Naive B cell (primary cell): ENCODE measurements around the gene SFXN2. TPM values are rescaled to one million over a fixed set of nuclear protein-coding genes. Genes with fewer than 3 reads are reported as not detected.

ENCODE experiments used
- ATAC-seq, 2 donors: fragments of 150-1000 bp; cut with Tn5 transposase; 2 replicates each; pipeline ENCODE4 v1.10.0; 2021; ENCODE audit warnings: low read depth in 2 of 2, mild to moderate bottlenecking in 2 of 2, moderate library complexity in 2 of 2
- DNase-seq: peaks from one replicate; pipeline ENCODE4 v3.0.0; 2022
- H3K27ac Mint-ChIP-seq, 6 donors: one replicate each; pipeline ENCODE4 v1.8.0; 2020 to 2022; ENCODE audit warnings: mild to moderate bottlenecking in 6 of 6, mixed read lengths in 6 of 6, moderate library complexity in 5 of 6, inconsistent platforms in 2 of 6
- H3K27me3 Mint-ChIP-seq, 3 donors: one replicate each; pipeline ENCODE4 v1.8.0; 2021 to 2022; ENCODE audit warnings: mixed read lengths in 3 of 3, mild to moderate bottlenecking in 1 of 3
- H3K36me3 Mint-ChIP-seq, 2 donors: one replicate each; pipeline ENCODE4 v1.8.0; 2020 to 2022; ENCODE audit warnings: mixed read lengths in 2 of 2, inconsistent platforms in 1 of 2, mild to moderate bottlenecking in 1 of 2
- H3K4me1 Mint-ChIP-seq, 3 donors: one replicate each; pipeline ENCODE4 v1.8.0; 2020 to 2022; ENCODE audit warnings: mixed read lengths in 3 of 3, inconsistent platforms in 1 of 3, mild to moderate bottlenecking in 1 of 3, moderate library complexity in 1 of 3
- H3K4me3 Mint-ChIP-seq, 8 donors: one replicate each; pipeline ENCODE4 v1.8.0; 2020 to 2022; ENCODE audit warnings: mild to moderate bottlenecking in 8 of 8, mixed read lengths in 8 of 8, moderate library complexity in 8 of 8, inconsistent platforms in 2 of 8
- H3K9me3 Mint-ChIP-seq, 7 donors: one replicate each; pipeline ENCODE4 v1.8.0; 2020 to 2022; ENCODE audit warnings: mixed read lengths in 7 of 7, mild to moderate bottlenecking in 5 of 7, inconsistent platforms in 2 of 7, moderate library complexity in 1 of 7
- polyA plus RNA-seq, 6 donors: library from polyadenylated mRNA; unstranded; fragments of 300-500 nt; fragmentation: Illumina TruSeq; gene quantifications; one replicate each; pipeline ENCODE4 v1.2.3, GENCODE V29; 2021; ENCODE audit warnings: low read depth in 6 of 6

SFXN2 gene
- polyA plus RNA-seq, 6 donors from 2014 or later = 2.6 to 14.1 (median 8.3) TPM

GRCh38 chr10:102782673-102783551, 68.5 kb downstream of the SFXN2 start:
- Mint-ChIP-seq H3K4me1 (peaks cover 43 to 70% (median 69%) of the 10 kb centered on the region in 3 donors), H3K27ac (no peak overlapping the region), H3K36me3 (peaks cover 0 to 7% of the 10 kb centered on the region in 2 donors), H3K9me3 (no peaks in the 10 kb centered on the region), H3K27me3 (no peaks in the 10 kb centered on the region), H3K4me3 (no peak overlapping the region)
- ATAC-seq (no peak), DNase-seq (no peak)

DNA sequence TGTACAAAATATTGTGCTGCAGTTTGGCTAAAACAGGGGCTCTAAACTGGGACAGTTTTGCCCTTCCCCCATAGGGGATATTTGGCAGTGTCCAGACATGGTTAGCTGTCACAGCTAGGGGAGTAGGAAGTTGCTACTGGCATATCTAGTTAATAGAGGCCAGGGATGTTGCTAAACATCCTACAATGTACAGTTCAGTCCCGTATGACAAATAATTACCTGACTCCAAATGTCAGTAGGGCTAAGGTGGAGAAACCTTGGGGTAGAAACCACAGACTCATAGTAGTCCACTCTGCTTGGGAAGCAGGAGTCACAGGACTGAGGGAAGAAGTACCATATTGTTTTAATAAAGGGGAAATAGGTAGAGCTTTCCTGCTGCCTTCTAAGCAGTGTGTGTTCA, 69.1 kb downstream of the SFXN2 start:
- H3K36me3 Mint-ChIP-seq = peaks cover 0 to 7% of the 10 kb centered on the region in 2 donors
- peak overlapping the region in 1 of 6 donors; percentile 12 for H3K27ac Mint-ChIP-seq
- no peaks in the 10 kb centered on the region for H3K9me3 Mint-ChIP-seq
- H3K4me3 Mint-ChIP-seq = no peak overlapping the region
- no peaks in the 10 kb centered on the region for H3K27me3 Mint-ChIP-seq
- no peak for DNase-seq
- no peak for ATAC-seq
- H3K4me1 Mint-ChIP-seq = peaks cover 38 to 63% (median 63%) of the 10 kb centered on the region in 3 donors

- Mint-ChIP-seq H3K27ac (peak overlapping the region in 3 of 6 donors; percentile 5 to 66 (median 41)), H3K4me1 (peaks cover 37 to 58% (median 55%) of the 10 kb centered on the region in 3 donors), H3K4me3 (peak overlapping the region in 1 of 8 donors; percentile 21), H3K36me3 (peaks cover 4 to 16% of the 10 kb centered on the region in 2 donors), H3K9me3 (peaks cover 4 to 11% (median 8%) of the 10 kb centered on the region in 7 donors), H3K27me3 (no peaks in the 10 kb centered on the region)
- ATAC-seq = no peak
- no peak for DNase-seq
Observed at GRCh38 chr10:102785818-102786217, 71.4 kb downstream of the SFXN2 start.

DNA sequence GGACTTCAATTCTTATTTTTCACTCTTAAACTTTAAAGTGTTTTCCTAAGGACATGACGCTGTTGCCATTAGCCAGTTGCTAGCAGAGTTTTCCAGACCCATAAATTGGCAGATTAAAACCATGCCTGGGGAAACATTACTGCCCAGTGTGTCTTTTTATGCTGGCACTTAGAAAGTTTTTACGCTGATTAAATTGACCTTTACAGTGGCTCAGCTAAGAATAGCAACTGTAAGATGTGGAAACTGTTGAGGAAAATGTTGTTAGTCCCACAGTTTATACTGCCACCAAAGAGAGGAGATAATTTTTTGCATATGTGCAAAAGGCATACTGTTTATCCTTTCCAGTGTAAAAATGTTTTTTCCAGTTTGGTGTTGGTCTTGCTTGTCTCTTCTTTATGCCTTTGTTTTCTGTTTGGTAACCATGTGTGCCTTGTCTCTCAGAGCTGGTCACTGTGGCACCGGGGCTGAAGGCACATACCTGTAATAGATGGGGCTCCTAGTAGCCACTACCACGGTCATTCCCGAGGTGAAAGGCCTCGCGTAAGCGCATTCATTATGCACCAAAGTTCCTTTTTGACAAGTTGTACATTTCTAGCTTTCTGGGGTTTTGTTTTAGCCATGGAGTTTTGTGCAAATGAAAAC, 77.4 kb downstream of the SFXN2 start:
- H3K27ac Mint-ChIP-seq = no peak overlapping the region
- ATAC-seq (no peak), DNase-seq (no peak)
- no peaks in the 10 kb centered on the region for H3K27me3 Mint-ChIP-seq
- H3K4me1 Mint-ChIP-seq = peaks cover 45 to 51% (median 50%) of the 10 kb centered on the region in 3 donors
- no peak overlapping the region for H3K4me3 Mint-ChIP-seq
- peaks cover 4 to 11% (median 8%) of the 10 kb centered on the region in 7 donors for H3K9me3 Mint-ChIP-seq
- peaks cover 4 to 16% of the 10 kb centered on the region in 2 donors for H3K36me3 Mint-ChIP-seq

Other genes starting within 250 kb of the SFXN2 start
- 10 to 100 TPM; 41.8 to 66.6 (median 45.1) TPM for gene ACTR1A, start 211.9 kb upstream of the SFXN2 start, polyA plus RNA-seq
- 1 to 10 TPM in 5 of 6 donors, under 1 TPM in 1; 0.84 to 7.8 (median 4.0) TPM for gene SUFU, start 210.7 kb upstream of the SFXN2 start, polyA plus RNA-seq
- 10 to 100 TPM; 27.1 to 45.8 (median 30.2) TPM for gene TRIM8, start 70.2 kb upstream of the SFXN2 start, polyA plus RNA-seq
- gene ARL3, start 239 bp upstream of the SFXN2 start, polyA plus RNA-seq = 1 to 10 TPM in 5 of 6 donors, under 1 TPM in 1; 0.52 to 1.9 (median 1.6) TPM
- 10 to 100 TPM; 26.0 to 34.2 (median 29.7) TPM for gene WBP1L, start 29.3 kb downstream of the SFXN2 start, polyA plus RNA-seq
- not detected for gene CYP17A1, start 122.8 kb downstream of the SFXN2 start, polyA plus RNA-seq
- gene BORCS7, start 139.6 kb downstream of the SFXN2 start, polyA plus RNA-seq = 10 to 100 TPM; 42.5 to 67.3 (median 57.0) TPM
- not detected for gene AS3MT, start 154.8 kb downstream of the SFXN2 start, polyA plus RNA-seq
- gene CNNM2, start 203.7 kb downstream of the SFXN2 start, polyA plus RNA-seq = 1 to 10 TPM; 4.4 to 7.5 (median 6.0) TPM